Common myeloid progenitor, CD34-positive (primary cell): ENCODE measurements around the gene CDRT4.

Source experiments
- CTCF ChIA-PET: fragments of 350-600 bp; sonication (Branson Sonifier 250); formaldehyde crosslinking; loops from one replicate; lab custom pipeline; 2021; ENCODE audit warnings: antibody characterized with exemption; lab: Charles Lee
- POLR2A ChIA-PET: fragments of 350-600 bp; sonication (Branson Sonifier 250); formaldehyde crosslinking; loops from one replicate; lab custom pipeline; 2021; ENCODE audit warnings: antibody characterized with exemption; lab: Charles Lee
- DNase-seq, 3 donors: peaks; one replicate each; pipeline versions ENCODE4 v3.0.0 to v3.0.0-alpha.2; 2013
- H3K27ac ChIP-seq, 2 experiments: 1 replicate in 1 of 2; 2 replicates in 1 of 2; pipeline ENCODE4 v1.7.0; 2013; ENCODE audit warnings: inconsistent platforms in 2 of 2, low read length in 2 of 2, mild to moderate bottlenecking in 2 of 2, low read depth in 1 of 2, moderate library complexity in 1 of 2; ENCODE audit not compliant: severe bottlenecking in 2 of 2, insufficient read depth in 1 of 2, poor library complexity in 1 of 2
- H3K27me3 ChIP-seq, 5 experiments: replicated peaks in 2 of 5; 1 replicate in 3 of 5; 2 replicates in 2 of 5; pipeline versions ENCODE4 v1.6.1 to v1.7.0; 2013; ENCODE audit warnings: low read length in 4 of 5, mild to moderate bottlenecking in 2 of 5, moderate library complexity in 2 of 5, inconsistent platforms in 1 of 5; ENCODE audit not compliant: insufficient read depth in 5 of 5, control insufficient read depth in 4 of 5
- H3K36me3 ChIP-seq, 4 experiments: 1 replicate in 2 of 4; 2 replicates in 2 of 4; pipeline versions ENCODE4 v1.6.1 to v1.7.0; 2013; ENCODE audit warnings: low read length in 3 of 4, control low read depth in 1 of 4, mild to moderate bottlenecking in 1 of 4; ENCODE audit not compliant: control insufficient read depth in 4 of 4, insufficient read depth in 4 of 4
- H3K4me1 ChIP-seq, 4 experiments: 1 replicate in 3 of 4; 2 replicates in 1 of 4; pipeline versions ENCODE4 v1.6.1 to v1.7.1; 2013; ENCODE audit warnings: low read length in 3 of 4, mild to moderate bottlenecking in 3 of 4, control low read depth in 1 of 4, inconsistent platforms in 1 of 4, moderate library complexity in 1 of 4; ENCODE audit not compliant: control insufficient read depth in 4 of 4, insufficient read depth in 4 of 4; ENCODE audit errors: control extremely low read depth in 1 of 4
- H3K4me3 ChIP-seq, 7 experiments: 1 replicate in 4 of 7; 2 replicates in 3 of 7; pipeline versions ENCODE4 v1.5.1 to v1.7.0; 2013; ENCODE audit warnings: mild to moderate bottlenecking in 7 of 7, low read length in 6 of 7, moderate library complexity in 6 of 7, inconsistent platforms in 2 of 7, low read depth in 2 of 7, control low read depth in 1 of 7; ENCODE audit not compliant: insufficient read depth in 4 of 7, control insufficient read depth in 1 of 7; ENCODE audit errors: extremely low read depth in 1 of 7
- H3K9me3 ChIP-seq, 5 experiments: 1 replicate in 4 of 5; 2 replicates in 1 of 5; pipeline versions ENCODE4 v1.6.1 to v1.7.1; 2013; ENCODE audit warnings: low read length in 4 of 5, mild to moderate bottlenecking in 2 of 5, inconsistent platforms in 1 of 5, low read depth in 1 of 5, moderate library complexity in 1 of 5; ENCODE audit not compliant: control insufficient read depth in 4 of 5, insufficient read depth in 2 of 5; ENCODE audit errors: control extremely low read depth in 1 of 5
- WGBS: methylation state at CpG from one replicate; pipeline ENCODE4 v1.1.5; 2013; ENCODE audit not compliant: insufficient coverage; 5-methylcytosine and 5-hydroxymethylcytosine counted together

The CDRT4 gene

GRCh38 chr17:15475631-15476354, 8.4 kb upstream of the CDRT4 start:
- no peak for DNase-seq
- Histone ChIP-seq H3K9me3 (no peaks in the 10 kb centered on the region), H3K36me3 (no peaks in the 10 kb centered on the region), H3K4me3 (no peak overlapping the region), H3K4me1 (peaks cover 0 to 5% (median 0%) of the 10 kb centered on the region in 4 experiments), H3K27ac (no peak overlapping the region), H3K27me3 (no peaks in the 10 kb centered on the region)
- POLR2A ChIA-PET, result no interaction called here
- WGBS, result 98% methylated on average over 4 of the region's 8 CpGs
- CTCF ChIA-PET, result interaction anchor here (1.3 to 1.4 kb wide), 2 partner anchors 20 to 25 kb away, joined by 4 to 5 read pairs; no protein-coding TSS in a partner anchor

GRCh38 chr17:15472891-15473290, 5.5 kb upstream of the CDRT4 start:
- Histone ChIP-seq H3K4me3 (no peak overlapping the region), H3K4me1 (no peaks in the 10 kb centered on the region), H3K27me3 (no peaks in the 10 kb centered on the region), H3K27ac (no peak overlapping the region), H3K36me3 (no peaks in the 10 kb centered on the region), H3K9me3 (no peaks in the 10 kb centered on the region)
- WGBS, result 71% methylated on average over 2 of the region's 3 CpGs
- POLR2A ChIA-PET, result no interaction called here
- no peak for DNase-seq
- CTCF ChIA-PET, result no interaction called here

GRCh38 chr17:15470536-15470935, 3.1 kb upstream of the CDRT4 start:
- H3K4me3 ChIP-seq, result no peak overlapping the region
- ChIA-PET CTCF (interaction anchor here (1.2 kb wide), 1 partner anchor 33 kb away, joined by 4 read pairs; no protein-coding TSS in a partner anchor), POLR2A (no interaction called here)
- no peaks in the 10 kb centered on the region for H3K27me3 ChIP-seq
- no peaks in the 10 kb centered on the region for H3K9me3 ChIP-seq
- no peaks in the 10 kb centered on the region for H3K4me1 ChIP-seq
- H3K36me3 ChIP-seq, result no peaks in the 10 kb centered on the region
- no peak for DNase-seq
- no peak overlapping the region for H3K27ac ChIP-seq
- 71% methylated on average over 5 of the region's 7 CpGs for WGBS

- no peak for DNase-seq
- ChIA-PET POLR2A (no interaction called here), CTCF (interaction anchor here (0.9 to 1.0 kb wide), 2 partner anchors 30 to 207 kb away, joined by 3 read pairs; no protein-coding TSS in a partner anchor)
- Histone ChIP-seq H3K9me3 (no peaks in the 10 kb centered on the region), H3K27ac (no peak overlapping the region), H3K4me3 (no peak overlapping the region), H3K36me3 (no peaks in the 10 kb centered on the region), H3K27me3 (no peaks in the 10 kb centered on the region), H3K4me1 (no peaks in the 10 kb centered on the region)
- WGBS, result 95% methylated on average over 7 of the region's 7 CpGs
These were observed 1.8 kb upstream of the CDRT4 start for GRCh38 chr17:15469260-15469659.

GRCh38 chr17:15468126-15468525, 705 bp upstream of the CDRT4 start:
- H3K4me3 ChIP-seq, result no peak overlapping the region
- ChIA-PET POLR2A (no interaction called here), CTCF (interaction anchor here (0.9 to 1.0 kb wide), 2 partner anchors 31 to 206 kb away, joined by 3 read pairs; no protein-coding TSS in a partner anchor)
- H3K36me3 ChIP-seq, result no peaks in the 10 kb centered on the region
- no peaks in the 10 kb centered on the region for H3K9me3 ChIP-seq
- no peaks in the 10 kb centered on the region for H3K4me1 ChIP-seq
- H3K27me3 ChIP-seq, result no peaks in the 10 kb centered on the region
- H3K27ac ChIP-seq, result no peak overlapping the region
- no peak for DNase-seq
- 63% methylated on average over 4 of the region's 4 CpGs for WGBS

- H3K27me3 ChIP-seq, result no peaks in the 10 kb centered on the region
- ChIA-PET CTCF (no interaction called here), POLR2A (no interaction called here)
- H3K27ac ChIP-seq, result no peak overlapping the region
- no peak for DNase-seq
- H3K4me1 ChIP-seq, result no peaks in the 10 kb centered on the region
- no peaks in the 10 kb centered on the region for H3K36me3 ChIP-seq
- 100% methylated on average over 2 of the region's 6 CpGs for WGBS
- peaks cover 0 to 1% (median 0%) of the 10 kb centered on the region in 5 experiments for H3K9me3 ChIP-seq
- H3K4me3 ChIP-seq, result no peak overlapping the region
These were observed 1.3 kb downstream of the CDRT4 start for GRCh38 chr17:15466131-15466530.

GRCh38 chr17:15465045-15465701, 2.2 kb downstream of the CDRT4 start:
- H3K4me3 ChIP-seq, result no peak overlapping the region
- CTCF ChIA-PET, result no interaction called here
- no CpG with 5 or more reads among the region's 2 CpGs for WGBS
- H3K36me3 ChIP-seq, result no peaks in the 10 kb centered on the region
- peaks cover 0 to 3% (median 0%) of the 10 kb centered on the region in 5 experiments for H3K9me3 ChIP-seq
- POLR2A ChIA-PET, result no interaction called here
- H3K27me3 ChIP-seq, result no peaks in the 10 kb centered on the region
- DNase-seq, result no peak
- no peak overlapping the region for H3K27ac ChIP-seq
- no peaks in the 10 kb centered on the region for H3K4me1 ChIP-seq
